IMR-90 (cell line): ENCODE measurements around the gene USP40. TPM values are rescaled to one million over a fixed set of nuclear protein-coding genes. Genes with fewer than 3 reads are reported as not detected.
A peak's percentile ranks its signal among the peaks of the same experiment; 100 is the strongest.

Experiments used
- ATAC-seq: fragments of 200-7000 bp; cut with Tn5 transposase; 2 replicates; pipeline ENCODE4 v1.9.1; 2020; ENCODE audit warnings: low read depth, mild to moderate bottlenecking, moderate library complexity
- BruUV-seq: library from RNA; stranded (reverse); fragments of 400-500 nt; replicated peaks from 2 replicates; lab custom pipeline; 2021; lab: Mats Ljungman, UMichigan
- CTCF ChIA-PET: fragments of 300-600 bp; formaldehyde crosslinking; extraction: SDS; loops from one replicate; lab custom pipeline; 2021; ENCODE audit warnings: antibody characterized with exemption; lab: Yijun Ruan, JAX
- POLR2A ChIA-PET: fragments of 300-600 bp; sonication (Branson Sonifier 250); formaldehyde crosslinking; loops from one replicate; lab custom pipeline; 2022; ENCODE audit warnings: antibody characterized with exemption; ENCODE audit not compliant: unreplicated experiment; lab: Charles Lee
- DNase-seq: peaks from one replicate; pipeline ENCODE4 v3.0.0; 2013
- H2AFZ ChIP-seq: replicated peaks from 2 replicates; pipeline ENCODE3; 2013; ENCODE audit warnings: low read length, mild to moderate bottlenecking; ENCODE audit not compliant: poor library complexity
- H2AK5ac ChIP-seq: 2 replicates; pipeline ENCODE4 v1.6.1; 2013; ENCODE audit warnings: low read depth, low read length, inconsistent platforms
- H2AK9ac ChIP-seq: replicated peaks from 2 replicates; pipeline ENCODE3; 2013; ENCODE audit warnings: mild to moderate bottlenecking, low read depth, low read length, moderate library complexity; ENCODE audit not compliant: poor library complexity
- H2BK120ac ChIP-seq: 2 replicates; pipeline ENCODE4 v1.6.1; 2013; ENCODE audit warnings: low read depth, low read length, inconsistent platforms
- H2BK15ac ChIP-seq: 3 replicates; pipeline ENCODE4 v1.6.1; 2013; ENCODE audit warnings: low read depth, low read length, inconsistent platforms
- H2BK20ac ChIP-seq: 2 replicates; pipeline ENCODE4 v1.6.1; 2013; ENCODE audit warnings: low read depth, mild to moderate bottlenecking, inconsistent platforms, low read length, moderate library complexity
- H2BK5ac ChIP-seq: 2 replicates; pipeline ENCODE4 v1.6.1; 2013; ENCODE audit warnings: mild to moderate bottlenecking, low read depth, low read length, inconsistent platforms; ENCODE audit not compliant: poor library complexity, severe bottlenecking
- H3K14ac ChIP-seq: replicated peaks from 2 replicates; pipeline ENCODE4 v1.6.1; 2013; ENCODE audit warnings: low read depth, low read length, inconsistent platforms
- H3K18ac ChIP-seq: 2 replicates; pipeline ENCODE4 v1.6.1; 2013; ENCODE audit warnings: low read depth, low read length, control low read depth
- H3K23ac ChIP-seq: 2 replicates; pipeline ENCODE4 v1.6.1; 2013; ENCODE audit warnings: low read depth, low read length, inconsistent platforms
- H3K27ac ChIP-seq: 2 replicates; pipeline ENCODE4 v1.5.1; 2013; ENCODE audit warnings: mild to moderate bottlenecking, control low read depth, low read length; ENCODE audit not compliant: insufficient read depth
- H3K27me3 ChIP-seq: 2 replicates; pipeline ENCODE4 v1.6.1; 2013; ENCODE audit warnings: low read length; ENCODE audit not compliant: control insufficient read depth, insufficient read depth
- H3K36me3 ChIP-seq: 2 replicates; pipeline ENCODE4 v1.6.1; 2013; ENCODE audit warnings: low read length, mixed read lengths; ENCODE audit not compliant: control insufficient read depth, insufficient read depth
- H3K4ac ChIP-seq: 2 replicates; pipeline ENCODE4 v1.6.1; 2013; ENCODE audit warnings: low read depth, low read length, inconsistent platforms
- H3K4me1 ChIP-seq: 2 replicates; pipeline ENCODE4 v1.6.1; 2013; ENCODE audit warnings: low read length, mixed read lengths; ENCODE audit not compliant: control insufficient read depth, insufficient read depth
- H3K4me2 ChIP-seq: 2 replicates; pipeline ENCODE4 v1.6.1; 2013; ENCODE audit warnings: low read depth, mild to moderate bottlenecking, control low read depth, low read length, moderate library complexity
- H3K4me3 ChIP-seq: 2 replicates; pipeline ENCODE4 v1.5.1; 2013; ENCODE audit warnings: low read depth, mild to moderate bottlenecking, control low read depth, low read length, moderate library complexity; ENCODE audit not compliant: insufficient read depth
- H3K56ac ChIP-seq: 2 replicates; pipeline ENCODE4 v1.6.1; 2013; ENCODE audit warnings: low read length, inconsistent platforms; ENCODE audit not compliant: insufficient read depth; ENCODE audit errors: extremely low read depth
- H3K79me1 ChIP-seq, 2 experiments: 2 replicates each; pipeline ENCODE4 v1.6.1; 2013; ENCODE audit warnings: low read length in 2 of 2, inconsistent platforms in 1 of 2, low read depth in 1 of 2
- H3K9ac ChIP-seq: 2 replicates; pipeline ENCODE4 v1.6.1; 2013; ENCODE audit warnings: low read depth, low read length, control low read depth
- H3K9me1 ChIP-seq: 2 replicates; pipeline ENCODE4 v1.6.1; 2013; ENCODE audit warnings: low read length, inconsistent platforms; ENCODE audit not compliant: insufficient read depth
- H3K9me3 ChIP-seq: 2 replicates; pipeline ENCODE4 v1.6.1; 2013; ENCODE audit warnings: low read length; ENCODE audit not compliant: control insufficient read depth, insufficient read depth
- H4K20me1 ChIP-seq: 2 replicates; pipeline ENCODE4 v1.6.1; 2013; ENCODE audit warnings: low read length, inconsistent platforms; ENCODE audit not compliant: insufficient read depth
- H4K5ac ChIP-seq: 2 replicates; pipeline ENCODE4 v1.6.1; 2013; ENCODE audit warnings: mild to moderate bottlenecking, low read depth, low read length, control low read depth
- H4K8ac ChIP-seq, 2 experiments: 2 replicates each; pipeline ENCODE4 v1.6.1; 2013; ENCODE audit warnings: low read depth in 2 of 2, low read length in 2 of 2, control low read depth in 1 of 2, inconsistent platforms in 1 of 2
- H4K91ac ChIP-seq: 2 replicates; pipeline ENCODE4 v1.6.1; 2013; ENCODE audit warnings: low read depth, low read length, inconsistent platforms; ENCODE audit not compliant: insufficient read depth
- BHLHE40 ChIP-seq: fragments of 150-350 bp; IDR thresholded peaks from 2 replicates; pipeline ENCODE4 v1.6.1; 2016; ENCODE audit warnings: mild to moderate bottlenecking, low read depth, low read length
- CEBPB ChIP-seq: IDR thresholded peaks from 2 replicates; pipeline ENCODE4 v1.6.1; 2012; ENCODE audit warnings: low read depth, low read length, improper control_type of control experiment
- CTCF ChIP-seq: conservative IDR thresholded peaks from 2 replicates; pipeline ENCODE4 v1.5.1; 2012; ENCODE audit warnings: mild to moderate bottlenecking, low read depth, low read length, improper control_type of control experiment
- ELK1 ChIP-seq: fragments of 150-350 bp; IDR thresholded peaks from 2 replicates; pipeline ENCODE4 v1.6.1; 2016; ENCODE audit warnings: low read depth, mild to moderate bottlenecking, low read length, moderate library complexity, borderline replicate concordance
- FOS ChIP-seq: fragments of 150-350 bp; IDR thresholded peaks from 2 replicates; pipeline ENCODE4 v1.6.1; 2016; ENCODE audit warnings: low read depth, low read length
- MAZ ChIP-seq: IDR thresholded peaks from 2 replicates; pipeline ENCODE4 v1.6.1; 2012; ENCODE audit warnings: low read depth, mild to moderate bottlenecking, low read length, improper control_type of control experiment, moderate library complexity, borderline replicate concordance
- MXI1 ChIP-seq: IDR thresholded peaks from 2 replicates; pipeline ENCODE4 v1.6.1; 2012; ENCODE audit warnings: low read depth, mild to moderate bottlenecking, low read length, moderate library complexity, borderline replicate concordance
- NFE2L2 ChIP-seq: fragments of 150-350 bp; IDR thresholded peaks from 2 replicates; pipeline ENCODE4 v1.6.1; 2016; ENCODE audit warnings: low read depth, mild to moderate bottlenecking, low read length
- POLR2A ChIP-seq: IDR thresholded peaks from 2 replicates; pipeline ENCODE4 v1.6.1; 2012; ENCODE audit warnings: mild to moderate bottlenecking, low read depth, low read length
- RCOR1 ChIP-seq: IDR thresholded peaks from 2 replicates; pipeline ENCODE4 v1.6.1; 2012; ENCODE audit warnings: mild to moderate bottlenecking, low read length, improper control_type of control experiment; ENCODE audit not compliant: insufficient replicate concordance
- RFX5 ChIP-seq: IDR thresholded peaks from 2 replicates; pipeline ENCODE4 v1.8.0; 2012; ENCODE audit warnings: low read depth, mild to moderate bottlenecking, low read length, moderate library complexity
- SMC3 ChIP-seq: fragments of 150-350 bp; IDR thresholded peaks from 2 replicates; pipeline ENCODE4 v1.6.1; 2016; ENCODE audit warnings: low read depth, mild to moderate bottlenecking, antibody characterized with exemption, low read length, moderate library complexity
- USF2 ChIP-seq: fragments of 150-350 bp; IDR thresholded peaks from 2 replicates; pipeline ENCODE4 v1.6.1; 2017; ENCODE audit warnings: mild to moderate bottlenecking, antibody characterized with exemption, low read length, low read depth
- WGBS, 2 experiments: methylation state at CpG; one replicate each; pipeline versions ENCODE4 v1.1.5 to v1.1.7; 2013; ENCODE audit warnings: missing lambda C conversion rate in 2 of 2; ENCODE audit not compliant: insufficient read length in 1 of 2; ENCODE audit errors: extremely low coverage in 2 of 2; 5-methylcytosine and 5-hydroxymethylcytosine counted together
- dilution Hi-C: fragments of 300-500 bp; cut with HindIII; formaldehyde crosslinking; loops from one replicate; pipeline ENCODE4 v1.14.3; 2018; ENCODE audit warnings: low sequenced_read_pairs; ENCODE audit not compliant: unreplicated experiment
- in situ Hi-C: fragments of 300-500 bp; cut with MboI; formaldehyde crosslinking; loops from 3 replicates; pipeline ENCODE4 v1.14.3; 2019; ENCODE audit warnings: low sequenced_read_pairs, inconsistent platforms, mixed read lengths
- intact Hi-C: fragments of 100-400 bp; cut with micrococcal nuclease; formaldehyde crosslinking; loops from 2 replicates; pipeline ENCODE4 v1.10.0; 2022
- polyA plus RNA-seq, 3 experiments: library from polyadenylated mRNA; depleted of rRNA; stranded (reverse); fragments of >200 nt; gene quantifications; 2 replicates each; pipeline ENCODE4 v1.2.3, GENCODE V29; 2012; ENCODE audit warnings: low replicate concordance in 1 of 3
- total RNA-seq: library from RNA; depleted of rRNA; stranded (reverse); fragments of >200 nt; gene quantifications from 2 replicates; pipeline ENCODE4 v1.2.3, GENCODE V29; 2012

Gene USP40
- total and polyA plus RNA-seq, 2 of the 4 experiments (the other 2 are of a cell fraction) = 30.1 to 30.8 TPM

GRCh38 chr2:233481368-233482142, 85.0 kb downstream of the USP40 start:
- Histone ChIP-seq H2BK15ac (no peak overlapping the region), H3K9me1 (peaks cover 10% of the 10 kb centered on the region), H3K4me3 (no peak overlapping the region), H3K18ac (no peak overlapping the region), H3K27ac (no peak overlapping the region), H4K91ac (no peak overlapping the region; the same call in 1 of the 2 replicates), H2BK120ac (no peak overlapping the region), H2AK5ac (0 out of 2 replicates have a peak overlapping the region, but pooled peaks have one; percentile 13), H3K14ac (no peak overlapping the region; the same call in 1 of the 2 replicates), H4K20me1 (no peaks in the 10 kb centered on the region; the same call in 1 of the 2 replicates), H3K79me1 (peaks cover 0 to 4% of the 10 kb centered on the region in 2 experiments; a peak in 1 of 4 replicates), H3K4me2 (no peak overlapping the region), H3K4ac (no peak overlapping the region), H3K9me3 (no peaks in the 10 kb centered on the region), H4K8ac (no peak overlapping the region), H3K27me3 (no peaks in the 10 kb centered on the region), H3K4me1 (peaks cover 5% of the 10 kb centered on the region), H2BK20ac (no peak overlapping the region), H3K23ac (no peak overlapping the region), H3K36me3 (peaks cover 41% of the 10 kb centered on the region), H3K9ac (no peak overlapping the region), H2AFZ (peak overlapping the region; percentile 29), H3K56ac (no peak overlapping the region), H4K5ac (no peak overlapping the region), H2BK5ac (no peak overlapping the region), H2AK9ac (no peak overlapping the region)
- dilution Hi-C loops (no loop called here), intact Hi-C loops (no loop called here), in situ Hi-C loops (no loop called here)
- ATAC-seq (peak; percentile 15; the same call in 1 of the 2 replicates), DNase-seq (no peak)
- 52% methylated on average over 7 of the region's 22 CpGs; no CpG with 5 or more reads in 1 of the 2 experiments for WGBS, 2 experiments
- no peak for TF ChIP-seq SMC3
- no peak for TF ChIP-seq POLR2A
- TF ChIP-seq USF2 = no peak
- no peak for TF ChIP-seq CEBPB
- TF ChIP-seq ELK1 = no peak
- TF ChIP-seq NFE2L2 = no peak
- no peak for TF ChIP-seq CTCF
- TF ChIP-seq BHLHE40 = no peak
- no peak for TF ChIP-seq MXI1
- no peak for TF ChIP-seq RFX5
- TF ChIP-seq FOS = no peak
- TF ChIP-seq RCOR1 = no peak
- TF ChIP-seq MAZ = no peak
- POLR2A ChIA-PET = no interaction called here
- CTCF ChIA-PET = interaction anchor here (0.6 kb wide), 1 partner anchor 246 kb away, joined by 3 read pairs; no protein-coding TSS in a partner anchor
- no TSS peak for BruUV-seq
